ENCODE data around the gene FSIP1. TPM values are rescaled to one million over a fixed set of nuclear protein-coding genes. Genes with fewer than 3 reads are reported as not detected.

FSIP1 gene
- total and polyA plus RNA-seq, 8 donors = 0.38 to 2.7 (median 0.83) TPM

- TF ChIP-seq CTCF (IDR thresholded peaks at IDR 0.05) = no peak
- DNase-seq = no peak
- Histone ChIP-seq H3K4me1 (no peaks in the 10 kb centered on the region), H3K36me3 (no peaks in the 10 kb centered on the region), H3K27me3 (no peaks in the 10 kb centered on the region), H3K4me3 (no peak overlapping the region), H3K27ac (no peak overlapping the region), H3K9me3 (no peaks in the 10 kb centered on the region)
- no peak for ATAC-seq
- intact Hi-C loops (cut with DNase I) = no loop called here
Measured at GRCh38 chr15:39672184-39672583, 110.5 kb downstream of the FSIP1 start.

GRCh38 chr15:39670687-39671086, 112.0 kb downstream of the FSIP1 start:
- ATAC-seq (no peak), DNase-seq (no peak)
- Histone ChIP-seq H3K4me3 (no peak overlapping the region), H3K36me3 (no peaks in the 10 kb centered on the region), H3K27ac (no peak overlapping the region), H3K4me1 (peaks cover 0 to 5% of the 10 kb centered on the region in 2 donors), H3K27me3 (no peaks in the 10 kb centered on the region), H3K9me3 (no peaks in the 10 kb centered on the region)
- intact Hi-C loops (cut with DNase I) = no loop called here
- no peak for TF ChIP-seq CTCF (IDR thresholded peaks at IDR 0.05)

- Histone ChIP-seq H3K27me3 (no peaks in the 10 kb centered on the region), H3K4me3 (no peak overlapping the region), H3K36me3 (no peaks in the 10 kb centered on the region), H3K27ac (no peak overlapping the region), H3K9me3 (no peaks in the 10 kb centered on the region), H3K4me1 (peaks cover 0 to 5% of the 10 kb centered on the region in 2 donors)
- TF ChIP-seq CTCF (IDR thresholded peaks at IDR 0.05) = no peak
- DNase-seq = peak in 1 of 4 donors; percentile 57
- ATAC-seq = no peak
- intact Hi-C loops (cut with DNase I) = no loop called here
Measured at GRCh38 chr15:39669661-39670060, 113.0 kb downstream of the FSIP1 start.

GRCh38 chr15:39669241-39669640, 113.4 kb downstream of the FSIP1 start:
- intact Hi-C loops (cut with DNase I) = no loop called here
- ATAC-seq = no peak
- H3K9me3 ChIP-seq = no peaks in the 10 kb centered on the region
- no peaks in the 10 kb centered on the region for H3K36me3 ChIP-seq
- no peak overlapping the region for H3K27ac ChIP-seq
- H3K27me3 ChIP-seq = no peaks in the 10 kb centered on the region
- peaks cover 0 to 5% of the 10 kb centered on the region in 2 donors for H3K4me1 ChIP-seq
- TF ChIP-seq CTCF (IDR thresholded peaks at IDR 0.05) = no peak
- DNase-seq = peak in 1 of 4 donors; percentile 55
- H3K4me3 ChIP-seq = no peak overlapping the region

- H3K27me3 ChIP-seq = no peaks in the 10 kb centered on the region
- H3K4me1 ChIP-seq = peaks cover 0 to 5% of the 10 kb centered on the region in 2 donors
- no peak for TF ChIP-seq CTCF (IDR thresholded peaks at IDR 0.05)
- no peaks in the 10 kb centered on the region for H3K9me3 ChIP-seq
- ATAC-seq = no peak
- DNase-seq = no peak
- H3K27ac ChIP-seq = no peak overlapping the region
- intact Hi-C loops (cut with DNase I) = no loop called here
- no peak overlapping the region for H3K4me3 ChIP-seq
- H3K36me3 ChIP-seq = no peaks in the 10 kb centered on the region
Measured at GRCh38 chr15:39668457-39668856, 114.2 kb downstream of the FSIP1 start.

All from left lung (tissue), 10 donors.